HFFc6 (cell line): Measurements from ENCODE around the gene CKS2. TPM values are rescaled to one million over a fixed set of nuclear protein-coding genes. Genes with fewer than 3 reads are reported as not detected.

ENCODE experiments used
- DNase-seq: peaks from one replicate; pipeline ENCODE4 v3.0.0-alpha.2; 2018
- H3K27ac Mint-ChIP-seq: 2 replicates; pipeline ENCODE4 v1.8.0; 2020; ENCODE audit warnings: mild to moderate bottlenecking, mixed read lengths
- H3K27me3 Mint-ChIP-seq: 2 replicates; pipeline ENCODE4 v1.8.0; 2021; ENCODE audit warnings: mild to moderate bottlenecking, moderate library complexity, mixed read lengths; ENCODE audit not compliant: insufficient read depth
- H3K36me3 Mint-ChIP-seq: 2 replicates; pipeline ENCODE4 v1.8.0; 2021; ENCODE audit warnings: low read depth, mixed read lengths
- H3K4me1 Mint-ChIP-seq: 2 replicates; pipeline ENCODE4 v1.8.0; 2020; ENCODE audit warnings: low read depth, mixed read lengths
- H3K4me3 Mint-ChIP-seq: 2 replicates; pipeline ENCODE4 v1.8.0; 2020; ENCODE audit warnings: mild to moderate bottlenecking, moderate library complexity, mixed read lengths
- H3K9me3 Mint-ChIP-seq: 2 replicates; pipeline ENCODE4 v1.8.0; 2020; ENCODE audit warnings: mild to moderate bottlenecking, mixed read lengths
- CTCF ChIP-seq: fragments of 200-600 bp; sonication (generic); IDR thresholded peaks from 2 replicates; pipeline ENCODE4 v1.5.0; 2021; ENCODE audit warnings: antibody characterized with exemption, mild to moderate bottlenecking
- total RNA-seq, 6 experiments: library from RNA; stranded (reverse); fragmentation: NEBNext Ultra II Directional; extraction: Animal tissue kit (Norgen Biotek cat#: 25700); gene quantifications; 2 replicates in 1 of 6; 3 replicates in 5 of 6; pipeline ENCODE4 v1.2.3, GENCODE V29; 2021

Gene CKS2
- total RNA-seq, 6 experiments from 2014 or later = 65.7 to 135 (median 123) TPM

- H3K4me1 Mint-ChIP-seq = peaks cover 6% of the 10 kb centered on the region; the same call in 1 of the 2 replicates
- DNase-seq = no peak
Measured at GRCh38 chr9:89360465-89360864, 49.5 kb downstream of the CKS2 start.

GRCh38 chr9:89361031-89361430, 50.0 kb downstream of the CKS2 start:
- no peak for DNase-seq
- no peak overlapping the region for H3K4me3 Mint-ChIP-seq
- H3K4me1 Mint-ChIP-seq = peaks cover 6% of the 10 kb centered on the region; the same call in 1 of the 2 replicates
- no peak for TF ChIP-seq CTCF
- no peaks in the 10 kb centered on the region; the same call in 1 of the 2 replicates for H3K27me3 Mint-ChIP-seq
- no peaks in the 10 kb centered on the region for H3K9me3 Mint-ChIP-seq
- no peak overlapping the region for H3K27ac Mint-ChIP-seq
- H3K36me3 Mint-ChIP-seq = peaks cover 24% of the 10 kb centered on the region

More at GRCh38 chr9:89360465-89360864, 49.5 kb downstream of the CKS2 start:
- Mint-ChIP-seq H3K27me3 (no peaks in the 10 kb centered on the region; the same call in 1 of the 2 replicates), H3K36me3 (peaks cover 25% of the 10 kb centered on the region), H3K4me3 (no peak overlapping the region), H3K27ac (no peak overlapping the region), H3K9me3 (no peaks in the 10 kb centered on the region)
- no peak for TF ChIP-seq CTCF

DNA sequence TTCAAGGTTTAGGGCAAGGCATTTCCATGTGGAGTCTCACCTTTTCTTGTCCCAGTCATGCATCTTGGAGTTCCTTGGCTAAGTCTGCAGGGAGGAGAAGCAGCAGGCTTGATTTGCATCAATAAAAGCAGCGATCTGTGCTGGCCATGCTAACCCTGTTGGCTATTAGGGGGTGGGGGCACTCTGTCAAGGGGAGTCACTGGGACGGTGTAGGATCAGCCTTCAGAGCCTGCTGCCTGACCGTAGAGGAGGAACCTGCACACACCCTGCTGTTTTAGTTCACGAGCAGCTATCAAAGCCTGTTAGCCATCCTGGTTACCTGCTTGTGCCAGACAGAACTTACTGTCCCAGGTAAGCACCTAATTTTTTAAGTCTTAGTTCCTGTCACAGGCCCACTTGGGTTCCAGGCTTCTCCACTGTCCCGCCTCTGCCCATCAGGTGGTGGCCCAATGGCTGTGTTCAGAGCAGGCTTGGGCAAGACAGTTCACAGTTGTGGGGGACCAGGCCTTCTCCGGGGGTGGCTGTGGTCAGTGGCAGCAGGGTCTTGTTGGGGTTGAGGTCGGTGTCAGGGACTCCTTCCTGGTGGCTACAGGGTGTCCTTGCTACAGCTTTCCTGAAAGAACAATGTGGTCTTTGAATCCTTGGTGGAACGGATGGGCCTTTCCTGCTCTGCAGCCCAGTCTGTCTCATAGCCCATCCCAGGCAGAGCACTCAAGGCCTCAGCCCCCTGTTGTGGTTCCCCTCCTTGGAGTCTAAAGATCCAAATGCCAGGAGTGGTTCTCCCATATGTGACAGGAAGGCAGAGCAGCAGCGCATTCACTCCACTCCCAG, 51.0 kb downstream of the CKS2 start:
- no peak overlapping the region for H3K27ac Mint-ChIP-seq
- no peaks in the 10 kb centered on the region for H3K9me3 Mint-ChIP-seq
- H3K4me3 Mint-ChIP-seq = no peak overlapping the region
- H3K36me3 Mint-ChIP-seq = peaks cover 17% of the 10 kb centered on the region
- DNase-seq = no peak
- no peaks in the 10 kb centered on the region; the same call in 1 of the 2 replicates for H3K27me3 Mint-ChIP-seq
- no peak for TF ChIP-seq CTCF
- H3K4me1 Mint-ChIP-seq = peaks cover 6% of the 10 kb centered on the region; the same call in 1 of the 2 replicates

GRCh38 chr9:89362647-89363310, 51.8 kb downstream of the CKS2 start:
- no peak overlapping the region for H3K4me3 Mint-ChIP-seq
- H3K27me3 Mint-ChIP-seq = no peaks in the 10 kb centered on the region; the same call in 1 of the 2 replicates
- no peak overlapping the region for H3K27ac Mint-ChIP-seq
- no peak for TF ChIP-seq CTCF
- no peaks in the 10 kb centered on the region for H3K9me3 Mint-ChIP-seq
- DNase-seq = no peak
- H3K4me1 Mint-ChIP-seq = peaks cover 6% of the 10 kb centered on the region; the same call in 1 of the 2 replicates
- peaks cover 17% of the 10 kb centered on the region for H3K36me3 Mint-ChIP-seq

DNA sequence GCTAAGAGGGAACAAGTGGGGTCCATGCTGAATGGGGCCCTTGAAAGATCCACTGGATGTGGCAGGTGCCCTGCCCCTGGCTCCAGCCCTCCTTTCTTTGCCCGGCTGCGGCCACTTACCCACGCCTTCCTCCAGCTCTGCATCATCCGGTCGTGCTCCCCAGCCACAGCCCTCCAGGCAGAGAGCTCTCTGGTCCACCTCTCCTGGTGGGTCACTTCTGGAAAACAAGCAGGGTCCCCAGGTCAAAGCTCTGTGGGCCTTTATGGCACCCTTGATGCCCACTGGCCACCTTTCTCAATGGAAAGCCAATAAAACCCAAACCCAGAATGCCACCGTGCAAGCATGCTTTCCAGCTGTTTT, 52.3 kb downstream of the CKS2 start:
- peaks cover 6% of the 10 kb centered on the region; the same call in 1 of the 2 replicates for H3K4me1 Mint-ChIP-seq
- no peak for DNase-seq
- H3K4me3 Mint-ChIP-seq = no peak overlapping the region
- H3K36me3 Mint-ChIP-seq = peaks cover 17% of the 10 kb centered on the region
- no peak overlapping the region for H3K27ac Mint-ChIP-seq
- no peaks in the 10 kb centered on the region; the same call in 1 of the 2 replicates for H3K27me3 Mint-ChIP-seq
- no peaks in the 10 kb centered on the region for H3K9me3 Mint-ChIP-seq
- no peak for TF ChIP-seq CTCF
